Stimulated activated effector memory CD8-positive, alpha-beta T cell treated with anti-CD3 and anti-CD28 coated beads, Interleukin-12 subunit alpha, Interleukin-12 subunit beta, amount 100 ng/mL, for 72 hours (primary cell): ENCODE data around the gene BSDC1.

ENCODE experiments used
- ATAC-seq: fragments of 150-1000 bp; cut with Tn5 transposase; 2 replicates; pipeline ENCODE4 v1.10.0; 2021
- DNase-seq, 2 donors: peaks; one replicate each; pipeline ENCODE4 v3.0.0; 2021 to 2022; ENCODE audit warnings: low spot score in 2 of 2
- H3K27ac Mint-ChIP-seq: one replicate; pipeline ENCODE4 v1.8.0; 2022; ENCODE audit warnings: mild to moderate bottlenecking, mixed read lengths
- H3K36me3 Mint-ChIP-seq: one replicate; pipeline ENCODE4 v1.8.0; 2022; ENCODE audit warnings: mild to moderate bottlenecking, mixed read lengths
- H3K4me1 Mint-ChIP-seq: one replicate; pipeline ENCODE4 v1.8.0; 2022; ENCODE audit warnings: mixed read lengths
- H3K4me3 Mint-ChIP-seq: one replicate; pipeline ENCODE4 v1.8.0; 2022; ENCODE audit warnings: mild to moderate bottlenecking, mixed read lengths
- H3K9me3 Mint-ChIP-seq: one replicate; pipeline ENCODE4 v1.8.0; 2022; ENCODE audit warnings: mixed read lengths

Gene BSDC1

DNA sequence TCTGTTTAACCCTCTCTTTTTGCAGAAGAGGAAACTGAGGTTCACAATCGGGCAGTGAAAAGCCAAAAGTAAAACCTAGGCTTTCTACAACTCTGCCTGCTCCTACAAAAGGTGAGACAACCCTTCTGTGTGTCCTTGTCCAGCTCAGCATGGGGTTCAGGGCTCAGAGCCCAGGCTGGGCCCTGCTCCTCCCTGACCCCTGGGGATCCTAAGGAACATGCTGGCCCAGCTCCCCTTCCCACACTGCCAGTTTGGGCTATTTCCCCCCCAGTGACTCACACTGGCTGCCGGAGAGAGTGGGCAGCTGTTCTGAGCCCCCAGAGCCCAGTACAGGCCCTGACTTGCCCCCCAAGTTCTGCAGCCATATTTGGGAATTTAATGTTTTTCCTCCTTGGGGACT lies 40.8 kb downstream of the BSDC1 start:
- H3K4me3 Mint-ChIP-seq, result peak overlapping the region; percentile 66
- peak overlapping the region; percentile 39 for H3K27ac Mint-ChIP-seq
- H3K9me3 Mint-ChIP-seq, result no peaks in the 10 kb centered on the region
- ATAC-seq (no peak), DNase-seq (no peak)
- peaks cover 32% of the 10 kb centered on the region for H3K4me1 Mint-ChIP-seq
- H3K36me3 Mint-ChIP-seq, result peaks cover 23% of the 10 kb centered on the region

- DNase-seq (no peak), ATAC-seq (no peak)
- Mint-ChIP-seq H3K36me3 (peaks cover 23% of the 10 kb centered on the region), H3K9me3 (no peaks in the 10 kb centered on the region), H3K4me3 (peak overlapping the region; percentile 66), H3K4me1 (peaks cover 35% of the 10 kb centered on the region), H3K27ac (peak overlapping the region; percentile 39)
Measured at GRCh38 chr1:32352831-32353383, 41.3 kb downstream of the BSDC1 start.

- Mint-ChIP-seq H3K4me3 (peak overlapping the region; percentile 66), H3K27ac (peak overlapping the region; percentile 39), H3K4me1 (peaks cover 35% of the 10 kb centered on the region), H3K9me3 (no peaks in the 10 kb centered on the region), H3K36me3 (peaks cover 17% of the 10 kb centered on the region)
- ATAC-seq, result no peak
- DNase-seq, result no peak
Measured at GRCh38 chr1:32352239-32352745, 41.9 kb downstream of the BSDC1 start.

- peak; percentile 92 for ATAC-seq
- H3K36me3 Mint-ChIP-seq, result peaks cover 17% of the 10 kb centered on the region
- peak overlapping the region; percentile 66 for H3K4me3 Mint-ChIP-seq
- peaks cover 38% of the 10 kb centered on the region for H3K4me1 Mint-ChIP-seq
- peak; percentile 74 to 92 for DNase-seq
- no peaks in the 10 kb centered on the region for H3K9me3 Mint-ChIP-seq
- H3K27ac Mint-ChIP-seq, result peak overlapping the region; percentile 54
Measured at GRCh38 chr1:32351399-32352238, 42.6 kb downstream of the BSDC1 start.

DNA sequence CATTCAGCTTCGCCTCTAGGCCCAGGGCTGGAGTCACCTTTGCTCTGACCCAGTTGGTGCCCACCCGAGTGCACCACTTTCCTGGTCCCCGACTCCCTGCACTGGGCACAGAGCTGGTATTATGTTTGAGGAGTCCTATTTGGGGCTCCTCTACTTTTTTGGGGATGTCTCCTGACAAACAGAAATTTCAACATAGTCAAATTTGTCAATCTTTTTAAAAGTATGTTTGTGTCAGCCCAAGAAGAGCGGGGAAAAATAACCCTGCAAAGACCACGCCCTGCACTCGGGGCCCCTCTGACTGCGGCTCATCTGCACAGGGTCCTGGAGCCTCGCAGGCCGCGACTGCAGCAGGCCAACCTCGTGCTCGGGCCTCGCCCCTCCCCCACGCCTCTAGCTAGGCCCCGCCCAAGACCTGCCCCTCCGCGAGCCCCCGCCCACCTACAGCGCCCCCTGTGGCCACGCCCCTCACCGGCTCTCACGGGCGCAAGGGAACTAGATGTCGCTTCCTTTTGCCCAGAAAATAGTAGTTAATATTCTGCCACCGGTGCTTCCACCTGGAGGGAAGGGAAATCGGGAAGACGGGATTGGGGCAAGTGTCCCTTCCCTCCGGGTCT lies 43.3 kb downstream of the BSDC1 start:
- H3K36me3 Mint-ChIP-seq, result peaks cover 17% of the 10 kb centered on the region
- ATAC-seq (peak; percentile 66), DNase-seq (peak in 1 of 2 donors; percentile 91)
- peaks cover 45% of the 10 kb centered on the region for H3K4me1 Mint-ChIP-seq
- H3K9me3 Mint-ChIP-seq, result no peaks in the 10 kb centered on the region
- H3K27ac Mint-ChIP-seq, result peak overlapping the region; percentile 54
- H3K4me3 Mint-ChIP-seq, result peak overlapping the region; percentile 66

DNA sequence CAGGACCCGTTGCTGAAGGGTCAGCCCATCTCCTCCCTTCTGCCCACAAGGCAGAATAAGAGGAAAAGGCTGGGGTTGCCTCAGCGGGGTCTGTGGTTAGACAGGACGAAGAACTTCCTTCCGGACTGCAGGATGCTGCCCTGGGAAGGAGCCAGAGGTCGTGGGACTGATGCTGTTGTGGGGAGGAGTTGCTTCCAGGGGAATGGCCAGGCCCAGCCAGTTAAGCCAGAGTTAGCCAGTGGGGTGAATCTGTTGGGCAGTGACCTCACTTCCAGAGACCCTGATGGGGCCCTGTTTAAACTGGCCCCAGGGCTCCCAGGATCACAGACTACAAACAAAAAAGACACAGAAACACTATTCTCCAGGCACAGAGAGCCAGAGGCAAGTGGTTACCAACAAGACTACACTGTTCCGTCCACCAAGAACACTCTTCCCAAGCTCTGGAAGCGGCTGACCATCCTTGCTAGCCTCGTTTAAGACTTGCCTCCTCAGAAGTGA lies 45.0 kb downstream of the BSDC1 start:
- Mint-ChIP-seq H3K4me1 (peaks cover 57% of the 10 kb centered on the region), H3K27ac (peak overlapping the region; percentile 84), H3K36me3 (peaks cover 11% of the 10 kb centered on the region), H3K9me3 (no peaks in the 10 kb centered on the region), H3K4me3 (no peak overlapping the region)
- DNase-seq (no peak), ATAC-seq (no peak)

DNA sequence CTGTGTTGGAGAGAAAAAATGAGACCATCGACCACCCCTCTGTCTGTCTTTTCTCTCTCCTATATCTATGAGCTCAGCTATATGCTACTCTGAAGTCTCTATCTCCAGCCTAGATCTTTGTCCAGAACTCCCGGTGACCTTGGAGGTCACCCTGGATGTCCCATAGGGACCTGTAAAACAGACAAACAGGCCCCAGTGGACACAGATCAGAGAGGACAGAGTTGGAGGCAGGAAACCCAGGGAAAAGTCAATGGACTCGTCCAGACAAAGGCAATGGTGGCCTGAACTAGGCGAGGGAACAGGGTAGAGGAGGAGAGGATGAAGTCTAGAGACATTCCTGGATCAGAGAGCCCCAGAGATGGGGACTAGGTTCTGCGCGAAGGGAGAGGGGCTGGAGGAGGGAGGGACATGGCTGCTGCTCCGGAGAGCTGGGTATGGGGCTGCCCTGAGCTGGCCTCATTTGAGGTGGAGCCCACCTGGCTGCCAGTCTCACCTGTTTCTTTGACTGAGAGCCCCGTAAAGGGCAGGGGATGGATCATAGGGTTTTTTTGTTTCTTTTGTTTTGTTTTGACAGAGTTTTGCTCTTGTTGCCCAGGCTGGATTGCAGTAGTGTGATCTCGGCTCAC lies 47.6 kb downstream of the BSDC1 start:
- ATAC-seq (no peak), DNase-seq (no peak)
- H3K36me3 Mint-ChIP-seq, result no peaks in the 10 kb centered on the region
- peaks cover 57% of the 10 kb centered on the region for H3K4me1 Mint-ChIP-seq
- no peak overlapping the region for H3K4me3 Mint-ChIP-seq
- no peak overlapping the region for H3K27ac Mint-ChIP-seq
- no peaks in the 10 kb centered on the region for H3K9me3 Mint-ChIP-seq

GRCh38 chr1:32345289-32345827 lies 48.9 kb downstream of the BSDC1 start:
- Mint-ChIP-seq H3K36me3 (no peaks in the 10 kb centered on the region), H3K27ac (peak overlapping the region; percentile 68), H3K4me1 (peaks cover 53% of the 10 kb centered on the region), H3K9me3 (no peaks in the 10 kb centered on the region), H3K4me3 (no peak overlapping the region)
- no peak for ATAC-seq
- DNase-seq, result no peak

- Mint-ChIP-seq H3K36me3 (no peaks in the 10 kb centered on the region), H3K4me1 (peaks cover 63% of the 10 kb centered on the region), H3K4me3 (no peak overlapping the region), H3K27ac (no peak overlapping the region), H3K9me3 (no peaks in the 10 kb centered on the region)
- DNase-seq, result no peak
- no peak for ATAC-seq
Measured at GRCh38 chr1:32342704-32343103, 51.5 kb downstream of the BSDC1 start.

- DNase-seq (no peak), ATAC-seq (no peak)
- Mint-ChIP-seq H3K4me1 (peaks cover 71% of the 10 kb centered on the region), H3K9me3 (no peaks in the 10 kb centered on the region), H3K36me3 (peaks cover 2% of the 10 kb centered on the region), H3K27ac (no peak overlapping the region), H3K4me3 (no peak overlapping the region)
Measured at GRCh38 chr1:32341971-32342370, 52.3 kb downstream of the BSDC1 start.

DNA sequence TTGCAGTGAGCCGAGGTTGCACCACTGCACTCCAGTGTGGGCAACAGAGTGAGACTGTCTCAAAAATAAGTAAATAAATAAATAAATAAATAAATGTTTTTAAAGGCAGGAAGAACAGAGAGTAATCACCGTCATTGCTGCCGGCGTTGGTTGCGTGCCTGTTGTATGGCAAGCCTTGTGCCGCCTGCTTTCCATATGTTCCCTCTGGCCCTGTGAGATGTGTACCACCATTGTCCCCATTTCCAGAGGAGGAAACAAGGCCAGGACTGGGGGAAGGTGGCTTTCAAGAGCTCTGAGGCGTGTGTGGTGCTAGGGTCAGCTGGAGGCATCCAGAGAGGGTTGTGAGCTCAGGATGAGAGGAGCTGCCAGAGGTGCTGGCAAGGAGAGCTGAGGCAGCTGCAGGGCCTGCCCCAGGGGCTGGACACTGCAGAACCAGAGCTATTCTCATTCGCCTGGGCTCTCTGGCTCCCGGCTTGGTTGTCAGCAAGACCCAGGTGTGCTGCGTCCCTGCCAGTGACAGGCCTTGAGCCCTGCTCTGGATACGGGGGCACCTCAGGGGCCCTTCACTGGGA lies 53.0 kb downstream of the BSDC1 start:
- H3K4me1 Mint-ChIP-seq, result peaks cover 70% of the 10 kb centered on the region
- no peak for ATAC-seq

DNA sequence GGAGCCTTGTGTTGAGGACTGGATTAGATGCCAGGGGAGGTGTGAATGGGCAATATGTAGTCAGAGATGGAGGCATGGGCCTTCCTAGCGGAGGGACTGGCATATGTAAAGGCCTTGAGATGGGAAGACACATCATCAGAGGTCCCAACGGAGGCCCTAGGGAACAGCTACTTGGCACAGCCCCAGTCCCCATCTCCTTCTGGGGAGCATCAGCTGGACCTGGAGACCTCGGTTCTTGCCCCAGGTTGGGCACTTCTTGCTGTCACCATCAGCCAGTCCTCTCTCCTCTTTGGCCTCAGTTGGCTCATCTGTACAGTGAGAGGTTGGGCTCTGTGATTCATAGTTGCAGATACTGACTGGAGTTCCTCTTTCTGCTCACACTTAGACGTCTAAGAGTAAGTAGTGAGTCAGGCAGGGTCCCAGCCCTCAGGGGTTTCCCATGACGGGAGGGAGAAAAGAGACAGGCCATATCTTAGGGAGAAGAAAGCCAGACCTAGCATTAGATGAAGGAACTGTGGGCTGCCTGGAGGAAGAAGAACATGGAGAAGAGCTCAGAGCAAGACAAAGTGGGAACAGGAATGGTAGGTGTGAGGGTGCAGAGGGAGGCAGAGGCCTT lies 54.8 kb downstream of the BSDC1 start:
- no peak for DNase-seq
- Mint-ChIP-seq H3K4me1 (peaks cover 61% of the 10 kb centered on the region), H3K36me3 (peaks cover 13% of the 10 kb centered on the region), H3K4me3 (peak overlapping the region; percentile 4), H3K9me3 (no peaks in the 10 kb centered on the region), H3K27ac (peak overlapping the region; percentile 49)
- peak; percentile 83 for ATAC-seq

More for the DNA sequence above, 53.0 kb downstream of the BSDC1 start:
- H3K4me3 Mint-ChIP-seq, result no peak overlapping the region
- DNase-seq, result no peak
- no peaks in the 10 kb centered on the region for H3K9me3 Mint-ChIP-seq
- H3K27ac Mint-ChIP-seq, result no peak overlapping the region
- H3K36me3 Mint-ChIP-seq, result peaks cover 6% of the 10 kb centered on the region

GRCh38 chr1:32338637-32339145 lies 55.5 kb downstream of the BSDC1 start:
- DNase-seq (no peak), ATAC-seq (no peak)
- no peaks in the 10 kb centered on the region for H3K9me3 Mint-ChIP-seq
- peaks cover 21% of the 10 kb centered on the region for H3K36me3 Mint-ChIP-seq
- H3K27ac Mint-ChIP-seq, result no peak overlapping the region
- no peak overlapping the region for H3K4me3 Mint-ChIP-seq
- H3K4me1 Mint-ChIP-seq, result peaks cover 66% of the 10 kb centered on the region
